ENCODE data around the gene BTBD17. TPM values are rescaled to one million over a fixed set of nuclear protein-coding genes. Genes with fewer than 3 reads are reported as not detected.

The BTBD17 gene
- total RNA-seq, 2 donors from 2014 or later, result 0.22 TPM; not detected in 1

GRCh38 chr17:74344658-74345057 lies 17.0 kb downstream of the BTBD17 start:
- Histone ChIP-seq H3K4me3 (no peak overlapping the region), H3K4me1 (no peaks in the 10 kb centered on the region), H3K27ac (no peak overlapping the region), H3K9me3 (no peaks in the 10 kb centered on the region), H3K36me3 (no peaks in the 10 kb centered on the region), H3K27me3 (no peaks in the 10 kb centered on the region), H3K9ac (ENCODE audit: low read depth in 2 of 2, low read length in 2 of 2) (no peak overlapping the region)
- no peak for TF ChIP-seq CTCF (IDR thresholded peaks at IDR 0.05)
- intact Hi-C loops (cut with DNase I), result no loop called here
- DNase-seq, result no peak

- H3K4me1 ChIP-seq, result no peaks in the 10 kb centered on the region
- no peak for DNase-seq
- no peak for TF ChIP-seq CTCF (IDR thresholded peaks at IDR 0.05)
- H3K4me3 ChIP-seq, result no peak overlapping the region
- H3K36me3 ChIP-seq, result no peaks in the 10 kb centered on the region
- H3K27me3 ChIP-seq, result no peaks in the 10 kb centered on the region
- no peaks in the 10 kb centered on the region for H3K9me3 ChIP-seq
- no peak overlapping the region for H3K27ac ChIP-seq
- no peak overlapping the region for H3K9ac ChIP-seq (ENCODE audit: low read depth in 2 of 2, low read length in 2 of 2)
- intact Hi-C loops (cut with DNase I), result no loop called here
These were observed 18.0 kb downstream of the BTBD17 start for GRCh38 chr17:74343526-74344284.

- intact Hi-C loops (cut with DNase I), result no loop called here
- H3K27me3 ChIP-seq, result no peaks in the 10 kb centered on the region
- H3K4me1 ChIP-seq, result no peaks in the 10 kb centered on the region
- H3K9ac ChIP-seq (ENCODE audit: low read depth in 2 of 2, low read length in 2 of 2), result no peak overlapping the region
- H3K9me3 ChIP-seq, result no peaks in the 10 kb centered on the region
- TF ChIP-seq CTCF (IDR thresholded peaks at IDR 0.05), result no peak
- no peak for DNase-seq
- H3K4me3 ChIP-seq, result no peak overlapping the region
- H3K36me3 ChIP-seq, result no peaks in the 10 kb centered on the region
- H3K27ac ChIP-seq, result no peak overlapping the region
These were observed 18.5 kb downstream of the BTBD17 start for GRCh38 chr17:74343121-74343520.

GRCh38 chr17:74342224-74342623 lies 19.4 kb downstream of the BTBD17 start:
- DNase-seq, result no peak
- Histone ChIP-seq H3K4me1 (no peaks in the 10 kb centered on the region), H3K9me3 (no peaks in the 10 kb centered on the region), H3K36me3 (no peaks in the 10 kb centered on the region), H3K27ac (no peak overlapping the region), H3K4me3 (no peak overlapping the region), H3K9ac (ENCODE audit: low read depth in 2 of 2, low read length in 2 of 2) (no peak overlapping the region), H3K27me3 (no peaks in the 10 kb centered on the region)
- intact Hi-C loops (cut with DNase I), result no loop called here
- no peak for TF ChIP-seq CTCF (IDR thresholded peaks at IDR 0.05)

- TF ChIP-seq CTCF (IDR thresholded peaks at IDR 0.05), result no peak
- H3K4me1 ChIP-seq, result no peaks in the 10 kb centered on the region
- no peak overlapping the region for H3K4me3 ChIP-seq
- no peak for DNase-seq
- no peak overlapping the region for H3K27ac ChIP-seq
- intact Hi-C loops (cut with DNase I), result no loop called here
- no peak overlapping the region for H3K9ac ChIP-seq (ENCODE audit: low read depth in 2 of 2, low read length in 2 of 2)
- H3K9me3 ChIP-seq, result no peaks in the 10 kb centered on the region
- no peaks in the 10 kb centered on the region for H3K36me3 ChIP-seq
- H3K27me3 ChIP-seq, result no peaks in the 10 kb centered on the region
These were observed 21.1 kb downstream of the BTBD17 start for GRCh38 chr17:74340470-74341023.

All from colonic mucosa (tissue), 4 donors.